Middle frontal gyrus (tissue), 1 donor: ENCODE measurements around the gene AKAP1.

Experiments used
- DNase-seq: peaks from one replicate; pipeline ENCODE4 v3.0.0-alpha.2; 2015; ENCODE audit warnings: low spot score; ENCODE audit errors: extremely low spot score

The AKAP1 gene

DNA sequence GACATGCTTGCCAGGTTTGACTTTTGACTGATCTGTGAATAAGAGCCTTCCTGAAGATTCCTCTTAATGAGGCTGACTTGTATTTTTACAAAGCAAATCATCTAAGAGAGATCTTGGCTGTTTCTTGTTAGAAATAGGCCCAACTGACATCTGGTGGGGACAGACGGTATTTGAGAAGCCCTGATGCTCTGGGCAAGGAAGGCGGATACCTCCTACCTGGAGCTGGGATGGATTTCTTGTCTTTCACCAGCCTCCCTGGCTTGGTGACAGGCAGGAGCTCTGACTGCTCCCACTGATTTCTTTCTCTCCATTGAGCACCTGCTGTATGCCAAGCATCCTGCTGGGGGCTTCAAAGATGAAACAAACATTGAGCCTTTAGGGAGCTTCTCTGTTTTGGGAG, 40.4 kb downstream of the AKAP1 start:
- DNase-seq, result no peak

DNA sequence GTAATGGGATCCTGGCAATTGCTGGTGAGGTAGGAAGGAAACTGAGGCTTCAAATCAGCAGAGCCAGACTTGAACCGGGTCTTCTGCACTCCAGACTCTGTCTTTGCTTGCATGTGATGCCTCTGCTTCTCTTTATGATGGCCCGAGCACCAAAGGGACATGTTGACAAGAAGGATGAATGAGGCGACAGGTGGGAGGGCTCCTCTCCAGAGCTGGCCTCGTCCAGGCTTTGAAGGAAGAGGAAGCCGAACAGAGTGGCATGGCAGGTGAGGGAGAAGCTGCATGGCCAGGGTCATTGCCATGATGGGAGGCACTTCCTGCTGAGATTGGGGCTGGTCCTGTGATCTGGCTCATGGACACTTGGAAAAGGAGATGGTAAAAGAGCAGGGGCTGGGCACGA, 40.8 kb downstream of the AKAP1 start:
- DNase-seq, result no peak

GRCh38 chr17:57130708-57131461, 45.8 kb downstream of the AKAP1 start:
- peak; percentile 68 for DNase-seq

DNA sequence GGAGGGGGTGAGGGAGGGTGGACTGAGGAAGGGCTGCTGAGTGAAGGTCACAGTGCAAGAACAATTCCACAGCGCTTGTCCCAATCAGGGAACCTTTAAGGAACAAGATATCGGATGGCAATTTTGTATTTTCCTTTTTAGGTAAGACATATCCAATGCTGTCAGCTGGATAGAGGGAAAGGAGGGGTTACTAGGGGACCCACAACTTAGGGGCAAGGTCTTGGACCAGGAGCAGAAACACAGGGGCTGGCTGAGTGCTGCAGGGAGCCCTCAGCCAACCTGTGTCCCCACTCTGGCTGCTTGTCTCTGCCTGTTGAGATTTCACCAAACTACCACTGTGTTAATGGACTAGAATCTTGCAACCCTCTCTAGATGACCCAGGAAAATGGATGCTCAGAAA, 47.6 kb downstream of the AKAP1 start:
- no peak for DNase-seq

GRCh38 chr17:57133486-57133885, 48.4 kb downstream of the AKAP1 start:
- DNase-seq, result no peak

- no peak for DNase-seq
These were observed 50.2 kb downstream of the AKAP1 start for GRCh38 chr17:57135026-57135788.

- no peak for DNase-seq
These were observed 50.8 kb downstream of the AKAP1 start for GRCh38 chr17:57135789-57136291.

- no peak for DNase-seq
These were observed 51.3 kb downstream of the AKAP1 start for GRCh38 chr17:57136355-57136754.

DNA sequence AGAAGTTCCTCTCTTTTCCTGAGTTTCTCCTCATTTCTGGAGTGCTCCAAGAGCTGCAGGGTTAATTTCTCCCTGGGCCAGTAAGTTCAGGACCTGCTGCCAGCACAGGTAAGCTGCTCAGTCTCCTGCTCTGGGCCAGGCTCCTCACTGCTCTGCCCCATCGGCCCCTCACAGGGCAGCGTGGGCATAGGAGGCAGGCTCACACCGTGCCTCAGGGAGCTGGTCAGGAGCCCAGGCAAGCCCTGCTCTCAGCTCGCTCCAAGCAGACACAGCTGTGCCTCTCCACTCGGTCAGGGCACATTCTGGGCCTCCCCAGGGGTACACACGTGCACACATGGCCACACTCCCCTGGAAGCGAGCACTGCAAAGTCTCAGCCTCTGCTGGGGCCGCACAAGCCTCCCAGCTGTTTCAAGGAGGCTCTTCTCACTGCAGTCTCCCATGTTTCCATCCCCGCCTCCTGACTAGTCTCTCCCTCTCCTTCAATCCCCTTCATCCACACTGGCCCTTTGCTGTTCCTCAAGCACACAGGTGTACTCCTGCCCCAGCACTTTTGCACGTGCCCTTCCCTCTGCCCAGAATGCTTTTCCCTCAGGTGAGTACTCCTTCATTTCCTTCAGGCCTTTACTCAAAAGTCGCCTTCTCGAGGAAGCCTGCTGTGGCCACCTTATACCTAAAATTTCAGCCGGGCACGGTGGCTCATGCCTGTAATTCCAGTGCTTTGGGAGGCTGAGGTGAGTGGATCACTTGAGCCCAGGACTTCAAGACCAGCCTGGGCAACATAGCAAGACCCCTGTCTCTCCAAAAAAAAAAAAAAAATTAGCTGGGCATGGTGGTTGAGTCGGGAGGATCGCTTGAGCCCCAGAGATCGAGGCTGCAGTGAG, 53.2 kb downstream of the AKAP1 start:
- DNase-seq, result no peak

GRCh38 chr17:57138956-57139576, 54.0 kb downstream of the AKAP1 start:
- no peak for DNase-seq

GRCh38 chr17:57140316-57140715, 55.3 kb downstream of the AKAP1 start:
- no peak for DNase-seq

- DNase-seq, result no peak
These were observed 57.9 kb downstream of the AKAP1 start for GRCh38 chr17:57142925-57143324.

- no peak for DNase-seq
These were observed 58.3 kb downstream of the AKAP1 start for GRCh38 chr17:57143361-57143760.

- no peak for DNase-seq
These were observed 58.9 kb downstream of the AKAP1 start for GRCh38 chr17:57143919-57144318.

DNA sequence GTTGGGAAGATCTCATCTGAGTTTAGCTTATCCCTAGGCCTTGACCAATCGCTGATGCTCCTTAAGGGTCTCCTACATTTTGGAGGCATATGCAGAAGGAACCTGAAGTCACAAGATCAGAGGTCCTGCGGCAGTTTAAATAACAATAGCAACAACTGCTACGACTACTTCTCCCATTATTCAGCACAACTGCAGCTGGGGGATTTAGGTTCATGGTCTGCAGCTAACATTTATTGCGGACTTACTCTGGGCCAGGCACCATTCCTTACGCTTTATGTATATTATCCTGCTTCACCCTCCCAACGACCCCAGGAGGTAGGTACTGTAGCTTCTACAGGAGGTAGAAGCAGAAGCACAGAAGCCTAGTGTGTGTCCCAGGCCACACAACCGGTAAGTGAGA, 59.5 kb downstream of the AKAP1 start:
- DNase-seq, result no peak

- DNase-seq, result no peak
These were observed 60.3 kb downstream of the AKAP1 start for GRCh38 chr17:57145347-57145746.

DNA sequence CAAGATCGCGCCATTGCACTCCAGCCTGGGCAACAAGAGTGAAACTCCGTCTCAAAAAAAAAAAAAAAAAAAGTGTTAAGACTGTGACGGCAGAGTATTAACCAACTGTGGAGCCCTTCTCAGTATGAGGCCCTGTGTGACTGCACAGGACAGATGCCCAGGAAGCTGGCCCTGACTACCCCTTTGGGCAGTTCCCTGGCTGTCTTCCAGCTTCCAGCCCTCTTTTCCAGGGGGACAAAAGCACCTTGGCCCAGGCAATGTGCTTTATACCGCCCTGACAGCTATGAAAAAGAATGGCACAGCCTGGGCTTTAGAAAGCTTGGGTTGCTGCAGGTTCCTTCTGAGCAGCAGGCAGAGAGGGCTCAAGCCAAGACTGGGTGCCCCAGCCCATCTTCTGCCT, 61.2 kb downstream of the AKAP1 start:
- DNase-seq, result no peak

GRCh38 chr17:57151798-57152197, 66.8 kb downstream of the AKAP1 start:
- DNase-seq, result no peak

- DNase-seq, result no peak
These were observed 68.0 kb downstream of the AKAP1 start for GRCh38 chr17:57152967-57153528.

DNA sequence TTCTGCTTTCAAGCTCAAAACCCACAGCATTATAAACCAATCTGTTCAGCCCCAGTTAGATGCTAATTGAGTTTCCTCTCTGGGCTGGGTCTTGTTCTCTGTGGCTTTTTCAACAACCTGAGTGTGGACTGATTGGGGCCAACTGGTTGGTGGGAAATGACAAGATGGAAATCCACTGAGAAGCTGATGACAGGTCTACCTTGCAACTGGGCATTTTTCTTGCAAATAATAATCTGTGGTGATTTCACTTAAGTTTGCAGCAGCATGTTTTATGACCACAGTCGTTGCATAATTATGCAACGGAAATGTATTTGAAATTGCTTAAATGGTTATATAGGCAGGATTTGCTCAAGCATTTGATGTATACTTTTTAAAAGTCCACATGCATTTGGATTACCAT, 69.9 kb downstream of the AKAP1 start:
- DNase-seq, result no peak

DNA sequence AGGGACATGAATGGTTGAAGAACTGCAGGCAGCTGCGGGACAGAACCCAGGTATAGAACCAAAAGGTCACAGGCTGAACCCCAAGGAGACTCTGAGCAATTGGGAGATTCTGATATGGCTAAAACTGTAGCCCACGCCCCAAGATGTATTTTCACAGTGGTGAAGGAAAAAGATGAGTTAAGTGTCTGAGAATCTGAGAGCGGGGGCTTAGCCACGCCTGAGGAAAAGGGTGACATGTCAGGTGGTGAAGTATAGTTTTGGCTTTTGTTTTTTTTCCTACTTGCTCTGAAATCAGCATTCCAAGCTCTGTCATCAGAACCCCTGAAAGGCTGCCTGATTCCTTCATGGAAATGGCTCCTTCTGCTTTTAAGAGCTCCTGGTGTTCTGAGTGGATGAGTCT, 73.3 kb downstream of the AKAP1 start:
- DNase-seq, result no peak
